Activated CD8-positive, alpha-beta memory T cell treated with anti-CD3 and anti-CD28 coated beads, Interleukin-2, amount 10 ng/mL, durations not matched to agents 7 days and 5 days (primary cell): ENCODE data around the gene CCDC92. TPM values are rescaled to one million over a fixed set of nuclear protein-coding genes. Genes with fewer than 3 reads are reported as not detected.
A peak's percentile ranks its signal among the peaks of the same experiment; 100 is the strongest.

Source experiments
- ATAC-seq: fragments of 150-1000 bp; cut with Tn5 transposase; one replicate; pipeline ENCODE4 v1.10.0; 2021; ENCODE audit warnings: moderate library complexity
- CTCF ChIA-PET: fragments of 350-600 bp; sonication (Branson Sonifier 250); formaldehyde crosslinking; loops from one replicate; lab custom pipeline; 2021; ENCODE audit warnings: antibody characterized with exemption; lab: Charles Lee
- DNase-seq: peaks from one replicate; pipeline ENCODE4 v3.0.0-alpha.2; 2020
- H3K27ac Mint-ChIP-seq: one replicate; pipeline ENCODE4 v1.8.0; 2021; ENCODE audit warnings: mild to moderate bottlenecking, mixed read lengths
- H3K27me3 Mint-ChIP-seq: one replicate; pipeline ENCODE4 v1.8.0; 2021; ENCODE audit warnings: mixed read lengths
- H3K36me3 Mint-ChIP-seq: one replicate; pipeline ENCODE4 v1.8.0; 2021; ENCODE audit warnings: mild to moderate bottlenecking, mixed read lengths
- H3K4me1 Mint-ChIP-seq: one replicate; pipeline ENCODE4 v1.8.0; 2021; ENCODE audit warnings: mixed read lengths
- H3K4me3 Mint-ChIP-seq: one replicate; pipeline ENCODE4 v1.8.0; 2021; ENCODE audit warnings: mild to moderate bottlenecking, moderate library complexity, mixed read lengths
- H3K9me3 Mint-ChIP-seq: one replicate; pipeline ENCODE4 v1.8.0; 2022; ENCODE audit warnings: low read depth, mixed read lengths
- total RNA-seq, 2 experiments: library from RNA; stranded (reverse); gene quantifications; one replicate each; pipeline ENCODE4 v1.2.3, GENCODE V29; 2021

Gene CCDC92
- total RNA-seq, 2 experiments from 2014 or later, result 16.4 to 19.8 TPM

DNA sequence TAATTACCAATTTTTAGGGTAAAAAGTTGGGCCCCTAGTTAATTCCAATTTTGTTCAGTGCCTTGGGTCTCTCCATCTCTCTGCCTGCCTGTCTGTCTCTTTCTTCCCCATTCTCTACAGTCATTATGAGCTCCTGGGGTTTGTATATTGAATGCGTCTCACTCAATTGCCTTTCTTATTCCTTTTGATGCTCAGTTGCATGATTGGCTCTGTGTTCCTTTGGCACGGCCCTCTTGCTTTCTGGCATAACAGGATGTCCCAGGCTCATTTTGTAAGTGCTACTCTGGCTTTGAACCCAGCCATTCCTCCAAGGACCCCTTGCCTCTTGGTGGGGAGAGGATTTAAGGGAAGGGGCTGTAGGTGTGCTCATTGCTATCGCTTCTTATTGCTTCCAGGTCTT, 36.0 kb upstream of the CCDC92 start:
- no peaks in the 10 kb centered on the region for H3K27me3 Mint-ChIP-seq
- no peak for DNase-seq
- no peak overlapping the region for H3K27ac Mint-ChIP-seq
- H3K36me3 Mint-ChIP-seq, result peaks cover 27% of the 10 kb centered on the region
- H3K4me3 Mint-ChIP-seq, result no peak overlapping the region
- CTCF ChIA-PET, result interaction anchor here (1.0 kb wide), 1 partner anchor 766 kb away, joined by 3 read pairs; no protein-coding TSS in a partner anchor
- peaks cover 24% of the 10 kb centered on the region for H3K4me1 Mint-ChIP-seq
- ATAC-seq, result no peak
- H3K9me3 Mint-ChIP-seq, result no peaks in the 10 kb centered on the region

DNA sequence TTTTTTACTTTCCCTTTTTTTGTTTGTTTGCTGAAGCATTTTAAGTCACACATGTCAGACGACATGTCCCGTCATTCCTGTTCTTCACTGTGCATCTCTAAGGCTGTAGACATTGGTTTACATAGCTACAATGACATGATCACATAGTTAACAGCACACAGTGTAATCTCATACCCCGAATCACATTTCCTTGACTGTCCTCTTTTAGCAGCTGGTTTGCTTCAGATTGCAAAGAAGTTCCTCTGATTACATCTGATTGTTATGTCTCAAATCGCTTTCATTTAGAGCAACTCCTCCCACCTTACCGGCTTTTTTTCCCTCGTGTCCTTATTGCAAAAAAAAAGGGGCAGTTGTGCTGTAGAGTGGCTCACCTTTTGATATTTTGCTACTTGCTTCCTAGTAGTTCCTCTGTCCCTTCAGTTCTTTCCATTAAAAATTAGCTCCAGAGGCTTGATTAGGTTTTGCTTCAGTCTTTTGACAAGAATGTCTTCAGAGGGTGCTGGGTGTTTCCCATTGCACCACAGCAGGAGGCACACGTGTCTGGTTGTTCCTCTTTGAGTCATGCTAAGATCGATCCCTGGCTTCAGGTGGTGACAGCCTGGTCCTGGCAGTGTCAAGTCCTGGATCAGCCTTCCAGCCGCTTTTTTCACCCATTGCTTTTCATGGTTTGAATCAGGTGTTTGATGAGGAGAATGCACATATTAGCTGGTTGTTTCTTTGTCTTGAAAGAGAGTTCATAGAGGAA, 35.4 kb upstream of the CCDC92 start:
- H3K27me3 Mint-ChIP-seq, result no peaks in the 10 kb centered on the region
- ATAC-seq (no peak), DNase-seq (no peak)
- no peaks in the 10 kb centered on the region for H3K9me3 Mint-ChIP-seq
- H3K27ac Mint-ChIP-seq, result no peak overlapping the region
- peaks cover 25% of the 10 kb centered on the region for H3K36me3 Mint-ChIP-seq
- CTCF ChIA-PET, result interaction anchor here (1.0 kb wide), 1 partner anchor 767 kb away, joined by 3 read pairs; no protein-coding TSS in a partner anchor
- H3K4me3 Mint-ChIP-seq, result no peak overlapping the region
- peaks cover 24% of the 10 kb centered on the region for H3K4me1 Mint-ChIP-seq

DNA sequence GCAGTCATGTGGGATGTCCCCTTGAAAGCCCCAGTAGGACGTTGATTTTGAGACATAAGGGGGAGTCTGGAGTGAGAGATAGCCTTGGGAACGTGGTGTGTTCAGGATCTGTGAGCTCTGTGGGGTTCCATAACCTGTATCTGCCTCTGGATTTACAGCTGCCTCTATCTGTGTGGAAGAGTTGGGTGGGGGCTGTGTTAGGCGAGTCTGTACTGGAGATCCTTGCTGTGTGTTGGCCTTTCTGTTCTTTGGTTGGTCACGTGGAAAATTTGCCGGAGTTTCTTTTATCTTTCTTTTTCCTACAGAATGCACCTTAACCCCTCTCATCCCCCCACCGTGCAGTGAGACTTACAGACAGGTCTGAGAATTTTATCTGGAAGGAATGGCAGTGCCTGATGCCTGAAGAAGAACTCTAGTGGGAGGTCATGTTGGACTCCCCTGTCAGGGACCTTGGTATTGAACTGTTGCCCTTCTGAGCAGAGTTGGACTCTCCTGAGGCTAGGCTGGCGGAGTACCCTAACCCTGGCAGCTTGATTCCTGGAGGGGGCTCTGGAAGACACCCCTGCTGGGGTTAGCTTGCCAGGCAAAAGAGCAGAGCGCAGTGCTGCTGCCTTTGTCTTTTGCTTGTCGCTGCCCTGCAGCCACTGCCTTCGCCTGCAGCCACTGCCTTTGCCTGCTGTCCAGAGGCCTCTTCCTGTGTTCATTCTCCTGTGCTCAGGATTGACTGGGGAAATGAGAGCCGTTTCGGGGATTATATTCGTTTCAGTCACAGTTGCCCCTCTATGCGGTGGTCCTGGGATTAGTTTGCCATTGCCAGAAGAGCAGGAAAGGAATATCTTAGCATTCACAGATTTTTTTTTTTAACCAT, 34.4 kb upstream of the CCDC92 start:
- no peak overlapping the region for H3K27ac Mint-ChIP-seq
- H3K27me3 Mint-ChIP-seq, result no peaks in the 10 kb centered on the region
- CTCF ChIA-PET, result interaction anchor here (0.7 to 0.8 kb wide), 3 partner anchors 20 to 66 kb away, joined by 3 to 4 read pairs (median 3); no protein-coding TSS in a partner anchor
- H3K4me1 Mint-ChIP-seq, result peaks cover 24% of the 10 kb centered on the region
- DNase-seq (no peak), ATAC-seq (no peak)
- H3K4me3 Mint-ChIP-seq, result no peak overlapping the region
- H3K9me3 Mint-ChIP-seq, result no peaks in the 10 kb centered on the region
- H3K36me3 Mint-ChIP-seq, result peaks cover 19% of the 10 kb centered on the region

DNA sequence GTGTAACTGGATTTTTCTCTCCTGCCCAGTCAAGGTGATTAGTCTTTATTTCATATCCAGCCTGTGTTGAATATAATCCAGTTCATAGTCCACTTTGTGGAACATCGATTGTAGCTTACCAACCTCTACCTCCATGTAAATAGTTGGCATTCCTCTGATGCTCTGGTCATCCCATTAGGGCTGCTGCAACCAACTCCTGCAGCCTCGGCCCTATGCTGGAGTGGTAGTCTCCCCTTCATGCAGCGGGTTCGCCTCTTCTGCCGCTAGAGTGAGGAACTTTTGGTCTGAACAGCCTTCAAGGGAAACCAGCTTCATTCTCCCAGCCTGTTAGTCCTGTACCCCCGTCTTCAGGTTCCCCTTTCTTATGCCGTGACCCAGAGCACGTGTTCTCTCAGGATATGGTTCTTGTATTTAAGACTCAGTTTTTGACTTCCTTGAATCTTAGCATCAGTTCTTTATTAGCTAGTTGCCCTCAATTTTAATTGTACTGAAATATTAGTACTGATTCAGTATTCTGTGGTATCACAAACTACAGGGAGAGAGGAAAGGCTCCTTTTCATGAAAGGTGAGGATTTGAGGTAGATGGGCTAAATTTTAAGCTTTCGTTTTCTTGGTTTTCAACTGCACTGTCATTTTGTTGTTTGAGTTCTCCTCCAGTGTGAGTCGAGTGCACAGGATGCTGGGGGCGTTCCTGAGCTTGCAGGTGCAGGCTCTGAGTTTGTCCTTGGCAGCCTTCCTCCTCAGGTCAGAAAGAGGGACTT, 33.6 kb upstream of the CCDC92 start:
- Mint-ChIP-seq H3K27ac (peak overlapping the region; percentile 60), H3K36me3 (peaks cover 13% of the 10 kb centered on the region), H3K4me3 (no peak overlapping the region), H3K4me1 (peaks cover 24% of the 10 kb centered on the region), H3K9me3 (no peaks in the 10 kb centered on the region), H3K27me3 (no peaks in the 10 kb centered on the region)
- CTCF ChIA-PET, result interaction anchor here (0.7 to 0.8 kb wide), 3 partner anchors 19 to 65 kb away, joined by 3 to 4 read pairs (median 3); no protein-coding TSS in a partner anchor
- DNase-seq (no peak), ATAC-seq (peak; percentile 33)

DNA sequence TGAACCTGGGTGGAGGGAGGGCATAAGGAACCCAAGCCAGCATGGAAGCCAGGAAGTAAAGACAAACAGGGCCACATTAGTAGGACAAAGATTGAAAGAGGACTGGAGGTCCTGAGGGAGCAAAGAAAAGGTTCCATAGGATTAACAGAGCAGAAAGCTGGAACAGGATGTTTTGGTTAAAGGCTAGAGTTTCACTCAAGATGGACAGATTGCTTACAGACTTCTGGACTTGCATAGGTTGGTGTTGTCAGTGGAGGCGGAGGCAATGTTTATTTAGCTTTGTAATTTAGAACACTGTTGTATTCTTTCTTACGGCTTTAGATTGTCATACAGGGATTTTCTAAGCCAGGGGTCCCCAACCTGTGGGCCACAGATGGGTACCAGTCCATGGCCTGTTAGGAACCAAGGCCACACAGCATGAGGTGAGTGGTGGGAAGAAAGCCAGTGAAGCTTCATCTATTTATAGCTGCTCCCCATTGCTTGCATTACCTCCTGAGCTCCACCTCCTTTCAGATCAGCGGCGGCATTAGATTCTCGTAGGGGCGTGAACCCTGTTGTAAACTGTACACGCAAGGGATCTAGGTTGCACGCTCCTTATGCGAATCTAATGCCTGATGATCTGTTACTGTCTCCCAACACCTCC, 31.7 kb upstream of the CCDC92 start:
- CTCF ChIA-PET, result interaction anchor here (0.6 to 1.7 kb wide), 2 partner anchors 27 to 876 kb away, joined by 3 read pairs; no protein-coding TSS in a partner anchor
- no peaks in the 10 kb centered on the region for H3K9me3 Mint-ChIP-seq
- no peak for ATAC-seq

DNA sequence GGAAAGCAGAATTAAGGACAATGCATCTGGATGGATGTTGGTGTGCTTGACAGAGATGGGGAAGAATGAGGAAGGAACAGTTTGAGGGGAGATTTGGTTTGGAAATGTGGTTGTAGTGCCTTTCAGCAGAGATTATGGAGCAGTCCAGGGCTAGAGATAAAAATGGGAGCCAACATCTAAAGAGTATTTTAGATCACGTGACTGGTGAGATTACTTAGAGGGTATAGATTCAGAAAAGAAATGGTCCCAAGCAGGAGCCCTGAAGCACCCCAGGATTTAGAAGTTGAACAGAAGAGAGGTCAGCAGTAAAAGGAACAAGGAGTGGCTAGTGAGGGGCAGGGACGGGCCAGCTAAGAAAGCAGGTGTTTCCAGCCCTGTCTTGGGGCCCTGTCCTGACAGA, 30.0 kb upstream of the CCDC92 start:
- DNase-seq (no peak), ATAC-seq (no peak)
- Mint-ChIP-seq H3K4me3 (no peak overlapping the region), H3K27me3 (no peaks in the 10 kb centered on the region), H3K4me1 (peaks cover 17% of the 10 kb centered on the region), H3K9me3 (no peaks in the 10 kb centered on the region), H3K27ac (no peak overlapping the region), H3K36me3 (peaks cover 6% of the 10 kb centered on the region)
- CTCF ChIA-PET, result interaction anchor here (1.2 kb wide), 1 partner anchor 23 kb away, joined by 3 read pairs; no protein-coding TSS in a partner anchor

More for the DNA sequence above, 31.7 kb upstream of the CCDC92 start:
- H3K27ac Mint-ChIP-seq, result no peak overlapping the region
- no peak overlapping the region for H3K4me3 Mint-ChIP-seq
- peaks cover 6% of the 10 kb centered on the region for H3K36me3 Mint-ChIP-seq
- peaks cover 22% of the 10 kb centered on the region for H3K4me1 Mint-ChIP-seq
- no peak for DNase-seq
- no peaks in the 10 kb centered on the region for H3K27me3 Mint-ChIP-seq

DNA sequence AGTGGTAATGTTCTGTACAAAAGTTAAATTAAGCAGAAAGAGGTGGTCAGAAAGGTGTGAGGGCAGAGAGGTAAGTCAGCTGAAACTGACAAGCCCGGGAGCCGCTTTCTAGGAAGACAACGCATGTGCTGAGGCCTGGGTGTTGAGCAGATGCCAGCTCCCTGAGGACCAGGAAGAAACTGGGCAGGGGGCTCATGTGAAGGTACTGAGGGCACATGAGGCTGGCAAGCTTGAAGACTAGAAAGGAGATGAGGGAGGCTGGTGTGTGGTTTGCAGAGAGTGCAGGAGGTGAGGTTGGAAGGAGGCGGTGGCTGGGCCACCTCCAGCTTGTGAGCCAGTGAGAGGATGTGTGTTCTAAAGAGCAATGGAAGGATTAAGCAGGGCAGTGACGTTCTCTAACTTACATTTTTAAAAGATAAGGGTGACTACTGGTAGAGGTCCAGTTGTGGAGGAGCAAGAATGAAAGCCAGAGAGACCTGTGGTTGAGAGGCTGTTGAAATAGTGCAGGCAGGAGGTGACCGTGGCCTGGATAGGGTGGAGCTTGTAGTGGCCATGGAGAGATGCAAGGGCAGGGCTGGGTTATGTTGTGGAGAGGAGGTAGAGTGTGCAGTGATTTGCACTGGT, 29.5 kb upstream of the CCDC92 start:
- Mint-ChIP-seq H3K36me3 (peaks cover 6% of the 10 kb centered on the region), H3K27ac (no peak overlapping the region), H3K4me1 (peaks cover 15% of the 10 kb centered on the region), H3K9me3 (no peaks in the 10 kb centered on the region), H3K4me3 (no peak overlapping the region), H3K27me3 (no peaks in the 10 kb centered on the region)
- no peak for ATAC-seq
- CTCF ChIA-PET, result interaction anchor here (1.2 kb wide), 1 partner anchor 23 kb away, joined by 3 read pairs; no protein-coding TSS in a partner anchor
- DNase-seq, result peak; percentile 30

DNA sequence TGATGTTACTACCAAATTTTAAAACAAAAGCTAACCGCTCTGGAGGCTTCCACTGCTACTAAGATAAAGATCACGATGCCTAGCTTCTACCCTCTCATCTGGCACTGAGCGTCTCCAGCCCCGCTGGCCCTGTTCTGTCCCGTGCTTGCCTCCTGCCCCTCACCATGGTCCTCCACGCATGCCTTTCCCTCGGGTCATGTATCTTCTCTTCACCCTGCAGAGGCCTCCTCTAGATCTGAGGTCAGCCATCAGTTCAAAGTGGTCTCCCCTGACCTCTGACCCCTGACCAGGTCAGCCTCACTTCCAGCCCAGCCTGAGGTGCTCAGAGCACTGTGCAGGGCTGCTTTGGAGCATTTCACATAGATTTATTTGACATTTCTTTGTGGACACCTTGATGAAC, 28.7 kb upstream of the CCDC92 start:
- DNase-seq, result peak; percentile 38
- ATAC-seq, result no peak
- Mint-ChIP-seq H3K4me3 (no peak overlapping the region), H3K27me3 (no peaks in the 10 kb centered on the region), H3K9me3 (no peaks in the 10 kb centered on the region), H3K36me3 (peaks cover 5% of the 10 kb centered on the region), H3K4me1 (peaks cover 13% of the 10 kb centered on the region), H3K27ac (no peak overlapping the region)
- CTCF ChIA-PET, result interaction anchor here (1.0 to 1.9 kb wide), 3 partner anchors 24 to 96 kb away, joined by 3 to 4 read pairs (median 3); no protein-coding TSS in a partner anchor

DNA sequence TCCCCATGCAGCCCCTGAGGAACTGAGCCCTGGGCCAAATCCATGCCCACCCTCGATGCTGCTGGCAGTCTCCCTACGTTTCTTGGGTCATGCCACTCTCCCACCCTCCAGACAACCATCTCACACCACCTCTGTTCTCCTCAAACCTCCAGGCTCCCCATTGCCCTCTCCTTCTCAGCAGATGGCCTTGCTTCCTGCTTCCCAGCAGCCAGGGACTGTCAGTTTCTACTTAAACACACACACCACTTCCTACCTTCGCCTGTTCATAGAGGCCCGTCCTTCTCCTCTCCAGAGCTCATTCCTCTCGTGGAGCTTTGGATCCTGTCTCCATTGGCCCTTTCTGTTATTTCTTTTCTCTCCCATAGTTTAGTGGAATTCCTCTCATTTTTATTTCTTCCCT, 27.5 kb upstream of the CCDC92 start:
- Mint-ChIP-seq H3K4me3 (no peak overlapping the region), H3K36me3 (peaks cover 2% of the 10 kb centered on the region), H3K9me3 (no peaks in the 10 kb centered on the region), H3K27me3 (no peaks in the 10 kb centered on the region), H3K4me1 (peaks cover 16% of the 10 kb centered on the region), H3K27ac (no peak overlapping the region)
- DNase-seq (peak; percentile 7), ATAC-seq (no peak)
- CTCF ChIA-PET, result interaction anchor here (1.0 to 1.9 kb wide), 2 partner anchors 32 to 95 kb away, joined by 3 to 4 read pairs; no protein-coding TSS in a partner anchor

DNA sequence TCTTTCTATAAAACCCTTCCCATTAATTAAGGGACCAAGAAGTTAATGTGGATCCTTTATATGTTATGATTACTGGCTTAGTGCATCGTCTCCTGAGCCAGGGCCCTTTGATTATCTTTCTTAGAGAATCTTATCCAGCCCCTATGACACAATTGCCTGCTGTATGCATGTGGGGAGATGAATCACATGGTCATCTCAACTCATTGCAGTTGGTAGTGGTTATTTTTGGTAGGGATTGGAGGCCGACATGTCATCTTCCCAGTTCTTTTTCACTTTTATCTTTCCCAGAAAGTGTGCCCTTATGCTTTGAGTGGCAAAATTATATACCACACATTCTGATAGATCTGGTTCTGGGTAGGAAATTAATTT, 26.3 kb upstream of the CCDC92 start:
- H3K4me3 Mint-ChIP-seq, result no peak overlapping the region
- H3K36me3 Mint-ChIP-seq, result peaks cover 2% of the 10 kb centered on the region
- no peaks in the 10 kb centered on the region for H3K9me3 Mint-ChIP-seq
- no peaks in the 10 kb centered on the region for H3K27me3 Mint-ChIP-seq
- CTCF ChIA-PET, result interaction anchor here (1.4 to 2.1 kb wide), 2 partner anchors 33 to 94 kb away, joined by 4 to 7 read pairs; no protein-coding TSS in a partner anchor
- DNase-seq, result peak; percentile 11
- no peak for ATAC-seq
- H3K4me1 Mint-ChIP-seq, result peaks cover 22% of the 10 kb centered on the region
- H3K27ac Mint-ChIP-seq, result no peak overlapping the region

DNA sequence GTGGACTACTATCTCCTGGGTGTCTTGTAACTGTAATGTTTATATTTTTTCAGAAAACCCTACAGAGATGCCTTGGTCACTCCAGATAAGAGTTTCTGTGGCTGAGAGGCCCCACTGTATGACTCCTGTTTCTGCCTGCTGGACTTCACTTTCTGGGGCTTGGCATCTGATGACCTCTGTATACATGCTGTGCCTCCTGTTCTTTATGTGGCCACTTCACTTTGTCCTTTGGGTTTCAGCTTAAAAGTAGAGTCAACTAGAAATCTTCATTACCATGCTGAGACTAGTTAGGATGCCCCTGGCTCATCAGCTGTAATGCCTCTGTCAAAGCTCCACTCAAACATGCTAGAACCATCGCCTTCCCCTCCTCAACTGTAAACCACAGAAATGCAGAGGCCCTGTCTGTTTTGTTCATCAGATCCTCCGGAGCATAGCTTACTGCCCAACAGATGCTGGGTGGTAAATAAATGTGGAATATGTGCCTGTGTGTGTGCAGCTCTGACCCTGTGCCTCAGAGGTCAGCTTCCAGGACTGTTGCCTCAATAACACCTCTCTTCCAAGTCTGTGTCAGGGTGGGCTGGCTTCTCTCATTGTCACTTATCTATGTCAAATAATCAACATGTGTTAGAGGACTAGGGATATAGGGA, 25.8 kb upstream of the CCDC92 start:
- H3K4me3 Mint-ChIP-seq, result no peak overlapping the region
- no peaks in the 10 kb centered on the region for H3K9me3 Mint-ChIP-seq
- no peak overlapping the region for H3K27ac Mint-ChIP-seq
- H3K36me3 Mint-ChIP-seq, result peaks cover 4% of the 10 kb centered on the region
- DNase-seq (peak; percentile 8), ATAC-seq (no peak)
- H3K4me1 Mint-ChIP-seq, result peaks cover 22% of the 10 kb centered on the region
- CTCF ChIA-PET, result interaction anchor here (1.3 to 2.1 kb wide), 3 partner anchors 34 to 93 kb away, joined by 3 to 7 read pairs (median 4); no protein-coding TSS in a partner anchor
- H3K27me3 Mint-ChIP-seq, result no peaks in the 10 kb centered on the region
